Measurements from ENCODE around the gene MACC1. TPM values are rescaled to one million over a fixed set of nuclear protein-coding genes. Genes with fewer than 3 reads are reported as not detected.
"Not testable (repeated sequence)": the region's sequence is repeated elsewhere in the genome, so short reads cannot be mapped to it uniquely, and the experiment has no call there.

The MACC1 gene
- total RNA-seq, 2 experiments from 2014 or later, result 0.18 to 0.20 TPM

DNA sequence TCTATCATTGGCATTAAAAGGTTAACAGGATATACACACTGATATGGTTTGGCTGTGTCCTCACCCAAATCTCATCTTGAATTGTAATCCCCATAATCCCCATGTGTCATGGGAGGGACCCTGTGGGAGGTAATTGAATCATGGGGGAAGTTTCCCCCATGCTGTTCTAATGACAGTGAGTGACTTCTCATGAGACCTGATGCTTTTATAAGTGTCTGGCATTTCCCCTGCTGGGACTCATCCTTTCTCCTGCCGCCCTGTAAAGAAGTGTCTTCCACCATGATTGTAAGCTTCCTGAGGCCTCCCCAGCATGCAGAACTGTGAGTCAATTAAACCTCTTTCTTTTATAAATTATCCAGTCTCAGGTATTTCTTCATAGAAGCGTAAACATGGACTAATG lies 9.4 kb downstream of the MACC1 start:
- DNase-seq; H3K27ac Mint-ChIP-seq; H3K4me1 Mint-ChIP-seq; CTCF ChIA-PET; H3K27me3 Mint-ChIP-seq; H3K36me3 Mint-ChIP-seq (ENCODE audit: low read depth); H3K4me3 Mint-ChIP-seq; POLR2A ChIA-PET: not testable (repeated sequence)
- peaks cover 20% of the 10 kb centered on the region for H3K9me3 Mint-ChIP-seq

DNA sequence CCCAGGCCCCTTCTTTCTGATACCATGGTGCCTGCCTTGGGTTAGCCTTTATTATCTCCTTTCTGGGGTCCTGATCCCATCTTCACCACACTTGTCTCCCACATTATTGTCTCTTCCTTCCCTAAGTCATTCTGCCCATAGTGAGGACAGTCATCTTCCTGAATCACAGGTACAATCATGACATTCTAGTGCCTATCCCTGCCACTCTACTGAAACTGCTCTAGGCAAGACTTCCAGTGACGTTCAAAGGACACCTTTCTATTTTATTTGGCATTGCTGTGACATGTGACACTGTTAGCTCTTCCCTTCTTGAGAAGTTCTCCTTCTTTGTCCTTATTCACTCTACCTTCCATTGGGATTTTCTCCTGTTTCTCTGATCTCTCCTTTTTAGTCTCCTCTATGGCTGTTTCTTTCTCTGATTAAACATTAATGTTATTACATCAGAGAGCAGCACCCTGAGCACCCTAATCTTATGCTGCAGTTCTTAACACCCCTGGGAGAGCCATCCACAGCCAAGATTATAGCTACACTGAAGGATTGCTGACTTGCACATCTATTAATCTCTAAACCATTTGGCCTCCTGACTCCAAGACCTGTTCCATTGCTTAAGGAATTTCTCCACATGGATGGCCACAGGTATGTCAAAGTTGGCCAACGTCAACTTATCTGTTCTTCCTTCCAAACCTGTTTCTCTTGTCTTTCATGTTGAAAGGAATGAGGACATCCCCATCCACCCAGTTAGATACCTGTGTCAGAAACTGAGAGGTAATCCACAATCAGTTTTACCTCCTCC lies 10.9 kb downstream of the MACC1 start:
- DNase-seq, result no peak
- no peaks in the 10 kb centered on the region for H3K4me1 Mint-ChIP-seq
- ChIA-PET POLR2A (no interaction called here), CTCF (no interaction called here)
- H3K9me3 Mint-ChIP-seq, result peaks cover 20% of the 10 kb centered on the region
- no peak overlapping the region for H3K27ac Mint-ChIP-seq
- no peaks in the 10 kb centered on the region for H3K36me3 Mint-ChIP-seq (ENCODE audit: low read depth)
- no peaks in the 10 kb centered on the region for H3K27me3 Mint-ChIP-seq
- no peak overlapping the region for H3K4me3 Mint-ChIP-seq

DNA sequence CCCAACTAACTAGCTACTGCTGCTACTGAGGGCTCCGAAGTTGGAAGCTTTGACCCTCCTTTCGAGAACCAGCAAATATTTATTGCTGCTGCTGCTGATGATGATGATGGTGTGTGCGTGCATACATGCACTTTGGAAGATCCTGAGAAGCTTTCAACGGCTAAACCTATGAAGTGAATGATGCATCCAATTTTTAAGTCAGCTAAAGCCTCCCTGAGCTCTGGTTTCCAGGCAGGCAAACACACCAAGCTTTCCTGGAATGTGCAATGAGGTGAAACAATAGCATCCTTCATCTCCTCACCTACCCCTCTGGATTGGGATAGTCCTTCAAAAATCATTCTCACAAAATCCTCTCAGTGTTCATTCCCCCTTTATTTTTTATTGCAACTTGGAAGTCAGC lies 13.9 kb downstream of the MACC1 start:
- no peaks in the 10 kb centered on the region for H3K4me1 Mint-ChIP-seq
- no peaks in the 10 kb centered on the region for H3K36me3 Mint-ChIP-seq (ENCODE audit: low read depth)
- POLR2A ChIA-PET, result no interaction called here
- no peaks in the 10 kb centered on the region for H3K27me3 Mint-ChIP-seq
- no peak overlapping the region for H3K27ac Mint-ChIP-seq
- no peak overlapping the region for H3K4me3 Mint-ChIP-seq
- DNase-seq, result no peak
- CTCF ChIA-PET, result interaction anchor here (1.6 kb wide), 1 partner anchor 10 kb away, joined by 4 read pairs; no protein-coding TSS in a partner anchor
- H3K9me3 Mint-ChIP-seq, result peaks cover 6% of the 10 kb centered on the region

DNA sequence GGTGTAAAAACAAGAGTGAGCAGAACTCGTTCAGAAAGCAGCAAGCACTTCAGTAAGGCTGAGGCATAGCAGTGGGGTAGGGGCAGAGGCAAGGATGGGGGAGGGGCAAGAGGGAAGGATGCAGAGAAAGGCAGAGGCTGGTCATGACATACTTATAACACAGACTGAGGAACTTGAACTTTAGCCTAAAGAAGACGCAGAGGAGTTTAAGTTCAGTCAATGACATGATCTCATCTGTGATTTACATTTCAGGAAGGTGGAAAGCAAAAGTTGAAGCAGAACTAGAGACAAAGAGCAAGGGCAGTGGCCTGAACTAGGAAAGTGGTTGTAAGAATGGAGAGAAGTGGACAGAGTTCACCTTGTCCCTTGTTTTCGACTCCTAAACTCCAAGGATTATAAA lies 15.8 kb downstream of the MACC1 start:
- Mint-ChIP-seq H3K4me1 (no peaks in the 10 kb centered on the region), H3K27me3 (no peaks in the 10 kb centered on the region), H3K9me3 (no peaks in the 10 kb centered on the region), H3K27ac (no peak overlapping the region), H3K36me3 (ENCODE audit: low read depth) (no peaks in the 10 kb centered on the region), H3K4me3 (no peak overlapping the region)
- DNase-seq, result no peak
- POLR2A ChIA-PET, result no interaction called here
- CTCF ChIA-PET, result no interaction called here

DNA sequence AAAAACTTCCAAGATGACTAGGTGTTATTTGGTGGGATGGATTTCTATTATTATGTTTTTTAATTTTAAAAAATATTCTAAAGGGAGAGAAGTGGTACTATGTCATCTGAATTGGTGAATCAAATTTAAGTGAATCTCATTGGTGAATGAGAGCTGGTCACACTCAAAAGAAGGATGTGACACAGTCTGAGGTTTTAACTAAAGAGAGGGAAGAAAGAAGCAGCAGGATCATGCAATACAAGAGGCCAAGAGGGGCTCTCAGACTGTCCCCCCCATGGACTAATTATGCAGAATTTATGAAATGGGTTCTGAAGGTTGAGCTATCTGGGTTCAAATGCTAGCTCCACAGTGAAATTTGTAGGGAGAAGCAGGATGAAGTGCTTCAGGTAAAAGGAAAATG lies 16.2 kb downstream of the MACC1 start:
- Mint-ChIP-seq H3K36me3 (ENCODE audit: low read depth) (no peaks in the 10 kb centered on the region), H3K4me3 (no peak overlapping the region), H3K4me1 (no peaks in the 10 kb centered on the region), H3K9me3 (no peaks in the 10 kb centered on the region), H3K27ac (no peak overlapping the region), H3K27me3 (no peaks in the 10 kb centered on the region)
- ChIA-PET CTCF (no interaction called here), POLR2A (no interaction called here)
- no peak for DNase-seq

DNA sequence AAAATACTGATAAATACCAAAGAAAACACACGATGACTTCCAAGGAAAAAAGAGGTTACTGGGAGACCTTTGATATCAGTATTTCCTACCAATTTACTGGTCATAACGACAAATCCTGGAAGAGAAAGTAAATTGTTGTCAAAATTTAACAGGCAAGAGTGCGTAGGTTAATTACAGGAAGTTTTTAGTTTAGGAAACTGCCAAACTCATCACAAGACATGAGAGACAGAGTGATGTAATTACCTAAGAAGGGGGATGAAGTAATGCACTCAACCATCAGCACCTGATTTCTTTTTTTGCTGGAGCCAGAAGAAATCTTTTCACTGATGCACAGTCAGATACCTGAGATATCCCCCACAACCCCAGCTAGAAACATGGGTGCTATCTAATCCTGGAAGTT lies 16.8 kb downstream of the MACC1 start:
- Mint-ChIP-seq H3K4me1 (no peaks in the 10 kb centered on the region), H3K27me3 (no peaks in the 10 kb centered on the region), H3K9me3 (peaks cover 3% of the 10 kb centered on the region), H3K27ac (no peak overlapping the region), H3K36me3 (ENCODE audit: low read depth) (no peaks in the 10 kb centered on the region), H3K4me3 (no peak overlapping the region)
- CTCF ChIA-PET, result no interaction called here
- POLR2A ChIA-PET, result no interaction called here
- no peak for DNase-seq

DNA sequence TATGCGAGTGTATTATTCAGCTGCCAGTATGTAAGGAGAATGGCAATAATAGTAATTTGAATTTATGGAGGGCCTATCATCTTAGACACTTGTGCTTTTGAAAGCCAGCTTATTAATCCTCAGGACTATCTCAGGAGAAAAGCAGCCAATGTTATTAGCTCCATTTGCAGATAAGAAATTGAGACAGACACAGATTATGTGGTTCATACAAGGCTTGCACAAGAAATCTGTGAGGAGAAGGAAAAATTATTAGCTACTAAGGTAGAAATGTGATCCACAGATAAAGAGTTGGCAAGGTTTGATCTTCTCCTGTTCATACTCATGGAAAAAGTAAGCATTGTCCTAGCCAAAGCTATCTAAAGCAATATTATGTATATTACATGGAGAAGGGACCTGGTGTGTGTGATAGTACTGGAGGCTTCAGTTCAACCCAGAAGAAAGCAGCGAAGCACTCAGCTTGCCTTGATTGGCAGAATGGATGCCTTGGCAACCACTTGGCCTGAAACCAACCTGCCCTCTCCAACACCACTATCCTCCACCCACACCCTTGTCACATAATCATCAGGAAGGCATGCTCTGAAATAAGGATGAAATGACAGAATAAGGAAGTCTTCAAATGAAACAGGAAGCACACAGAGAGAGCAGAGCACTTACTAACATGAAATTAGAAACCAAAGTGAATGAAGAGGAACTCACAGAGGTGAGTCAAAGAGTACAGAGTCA lies 18.0 kb downstream of the MACC1 start:
- H3K27ac Mint-ChIP-seq, result no peak overlapping the region
- POLR2A ChIA-PET, result no interaction called here
- CTCF ChIA-PET, result no interaction called here

DNA sequence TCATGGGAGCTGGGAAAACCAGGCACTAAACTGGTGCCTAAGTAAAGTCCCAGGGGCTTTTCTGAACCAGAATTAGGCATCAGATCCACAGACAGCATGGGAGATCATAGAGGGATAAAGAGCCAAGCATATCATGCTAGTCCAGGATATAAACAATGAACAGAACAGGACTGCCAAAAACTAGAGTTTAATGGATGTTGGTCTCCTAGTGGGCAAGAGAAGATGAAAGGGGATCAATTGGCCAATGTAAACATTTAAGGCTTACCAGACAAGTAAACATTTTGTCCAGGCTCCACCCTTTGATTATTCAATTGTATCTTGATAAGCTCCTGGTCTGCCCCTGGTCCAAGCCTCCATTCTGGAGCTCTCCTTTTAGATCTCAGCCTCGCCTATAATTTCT lies 18.9 kb downstream of the MACC1 start:
- Mint-ChIP-seq H3K36me3 (ENCODE audit: low read depth) (no peaks in the 10 kb centered on the region), H3K4me3 (no peak overlapping the region), H3K27ac (no peak overlapping the region), H3K4me1 (no peaks in the 10 kb centered on the region), H3K9me3 (peaks cover 3% of the 10 kb centered on the region), H3K27me3 (no peaks in the 10 kb centered on the region)
- ChIA-PET CTCF (no interaction called here), POLR2A (no interaction called here)
- no peak for DNase-seq

More for the DNA sequence above, 18.0 kb downstream of the MACC1 start:
- Mint-ChIP-seq H3K27me3 (no peaks in the 10 kb centered on the region), H3K4me1 (no peaks in the 10 kb centered on the region), H3K4me3 (no peak overlapping the region), H3K9me3 (peaks cover 3% of the 10 kb centered on the region), H3K36me3 (ENCODE audit: low read depth) (no peaks in the 10 kb centered on the region)
- no peak for DNase-seq

DNA sequence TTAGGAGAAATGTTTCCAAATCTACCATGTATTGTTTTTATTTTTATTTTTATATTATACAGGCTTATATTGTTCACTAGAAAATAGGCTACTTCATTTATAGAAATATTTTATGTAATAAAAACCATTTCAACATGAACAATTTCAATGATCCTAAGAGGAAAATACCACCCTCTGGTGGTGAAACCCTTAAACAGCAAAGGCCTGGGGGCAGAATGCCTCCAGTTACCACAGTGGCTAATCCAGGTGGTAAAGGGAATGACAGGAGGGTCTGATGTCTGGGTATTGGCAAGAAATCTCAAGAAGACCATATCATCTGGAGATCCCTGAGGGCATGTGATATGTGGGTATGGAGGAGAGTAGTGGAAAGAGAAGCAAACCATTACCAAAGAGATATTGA lies 19.3 kb downstream of the MACC1 start:
- Mint-ChIP-seq H3K9me3 (peaks cover 3% of the 10 kb centered on the region), H3K4me1 (no peaks in the 10 kb centered on the region), H3K36me3 (ENCODE audit: low read depth) (no peaks in the 10 kb centered on the region), H3K27me3 (no peaks in the 10 kb centered on the region), H3K4me3 (no peak overlapping the region), H3K27ac (no peak overlapping the region)
- CTCF ChIA-PET, result no interaction called here
- DNase-seq, result no peak
- POLR2A ChIA-PET, result no interaction called here

DNA sequence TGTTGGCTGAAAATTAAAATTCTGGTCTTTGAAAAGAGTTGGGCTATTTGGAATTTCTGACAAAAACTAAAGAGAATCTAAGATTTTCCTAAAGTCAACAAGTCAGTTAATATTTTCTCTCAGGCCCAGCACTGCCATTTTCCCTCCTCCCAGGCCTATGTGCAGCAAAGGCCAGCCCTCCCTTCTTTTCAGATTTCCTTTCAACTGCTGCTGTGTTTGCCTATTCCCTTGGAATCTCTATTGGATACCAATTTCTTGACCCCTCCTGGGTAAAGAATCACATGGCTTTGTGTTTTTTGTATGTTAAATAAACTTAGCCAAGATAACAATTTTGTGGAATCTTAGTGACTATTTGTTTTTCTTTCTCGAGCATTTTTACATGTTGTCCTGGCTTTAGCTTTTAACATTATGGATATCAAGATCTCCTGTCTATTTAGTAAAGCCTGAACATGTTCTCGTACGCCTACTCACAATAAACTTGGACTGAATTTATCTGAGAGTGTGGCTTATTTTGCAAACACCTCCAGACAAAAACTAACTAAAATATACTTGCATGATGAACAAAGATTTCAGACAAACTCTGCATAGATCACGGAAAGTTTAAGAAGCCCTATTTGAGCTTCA lies 19.9 kb downstream of the MACC1 start:
- Mint-ChIP-seq H3K4me1 (no peaks in the 10 kb centered on the region), H3K27me3 (no peaks in the 10 kb centered on the region), H3K4me3 (no peak overlapping the region), H3K9me3 (peaks cover 3% of the 10 kb centered on the region), H3K36me3 (ENCODE audit: low read depth) (no peaks in the 10 kb centered on the region), H3K27ac (no peak overlapping the region)
- ChIA-PET POLR2A (no interaction called here), CTCF (no interaction called here)
- no peak for DNase-seq

DNA sequence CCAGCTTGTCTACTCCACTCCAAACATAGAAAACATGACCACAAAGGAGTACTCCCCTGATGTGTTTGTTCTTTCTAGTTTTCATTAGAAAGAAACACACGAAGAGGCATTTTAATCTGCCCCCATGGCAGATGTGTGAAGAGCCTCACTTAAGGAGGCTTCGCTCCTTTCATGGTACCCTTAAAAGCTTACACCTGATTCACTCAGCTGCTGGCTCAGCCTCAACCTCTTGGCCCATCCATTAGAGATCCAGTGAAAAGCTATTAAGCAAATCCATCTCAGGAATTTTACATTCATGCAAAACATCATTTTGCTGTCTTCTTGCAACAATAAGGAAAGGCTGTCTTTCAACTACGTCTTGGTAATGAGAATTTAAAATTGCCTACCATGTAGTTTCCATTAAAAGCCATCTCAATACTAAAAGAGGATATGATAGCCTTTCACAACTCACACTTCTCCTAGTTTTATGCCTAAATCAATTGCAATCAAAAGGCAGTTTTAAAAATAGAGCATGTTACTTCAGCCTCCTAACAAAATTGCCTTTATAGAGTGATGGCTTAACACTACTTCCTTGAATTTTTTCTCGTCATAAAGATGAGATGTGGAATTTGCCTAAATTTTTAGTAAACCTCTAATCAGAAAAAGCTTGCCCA lies 22.7 kb downstream of the MACC1 start:
- ChIA-PET CTCF (no interaction called here), POLR2A (no interaction called here)
- Mint-ChIP-seq H3K36me3 (ENCODE audit: low read depth) (no peaks in the 10 kb centered on the region), H3K4me3 (no peak overlapping the region), H3K27ac (no peak overlapping the region), H3K4me1 (no peaks in the 10 kb centered on the region), H3K9me3 (peaks cover 4% of the 10 kb centered on the region), H3K27me3 (no peaks in the 10 kb centered on the region)
- no peak for DNase-seq

DNA sequence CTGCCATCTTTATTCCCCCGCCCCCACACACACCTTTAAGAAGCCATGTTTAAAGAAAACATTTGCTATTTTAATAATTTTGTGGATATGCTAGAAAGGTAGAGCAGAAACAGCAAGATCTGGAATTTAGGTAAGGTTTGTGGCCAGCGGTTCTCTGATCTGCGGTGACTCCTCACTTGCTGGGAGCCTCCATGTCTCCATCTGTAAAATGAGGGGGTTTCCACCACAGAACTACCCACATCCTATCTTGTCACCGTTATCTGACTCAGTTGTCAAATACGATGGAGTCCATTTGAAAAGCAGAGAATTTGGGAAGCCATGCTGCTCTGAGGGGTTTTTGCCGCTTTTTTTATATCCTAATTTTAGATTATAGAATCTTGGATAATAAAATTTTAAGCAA lies 23.3 kb downstream of the MACC1 start:
- H3K9me3 Mint-ChIP-seq, result peaks cover 5% of the 10 kb centered on the region
- ChIA-PET CTCF (interaction anchor here (1.1 kb wide), 1 partner anchor 9 kb away, joined by 4 read pairs; no protein-coding TSS in a partner anchor), POLR2A (no interaction called here)
- no peaks in the 10 kb centered on the region for H3K36me3 Mint-ChIP-seq (ENCODE audit: low read depth)
- no peak overlapping the region for H3K27ac Mint-ChIP-seq
- H3K27me3 Mint-ChIP-seq, result no peaks in the 10 kb centered on the region
- H3K4me3 Mint-ChIP-seq, result no peak overlapping the region
- no peaks in the 10 kb centered on the region for H3K4me1 Mint-ChIP-seq
- DNase-seq, result no peak

DNA sequence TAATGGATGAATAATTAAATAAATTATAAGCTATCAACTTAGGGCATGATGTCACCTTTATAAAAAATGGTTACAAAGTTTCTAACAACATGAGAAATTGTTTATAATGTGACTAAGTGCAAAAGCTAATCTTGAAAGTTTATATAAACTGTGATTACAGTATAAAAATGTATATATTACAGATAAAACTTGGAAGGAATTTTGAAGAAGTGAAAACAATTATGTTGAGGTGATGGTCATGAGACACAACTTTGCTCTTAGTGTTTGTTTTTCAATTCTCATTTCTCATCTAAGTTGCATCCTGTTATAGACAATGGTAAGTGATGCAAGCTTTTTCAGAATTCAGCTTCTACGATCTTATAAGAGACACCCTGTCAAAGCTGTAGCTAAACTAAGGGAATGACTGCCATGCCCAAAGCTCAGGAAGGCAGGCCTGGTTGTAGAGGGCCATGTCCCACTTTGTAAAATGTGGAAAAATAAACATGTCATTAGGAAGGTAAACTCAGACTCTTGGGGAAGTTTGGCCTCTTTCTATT lies 23.9 kb downstream of the MACC1 start:
- Mint-ChIP-seq H3K36me3 (ENCODE audit: low read depth) (no peaks in the 10 kb centered on the region), H3K27ac (no peak overlapping the region), H3K4me3 (no peak overlapping the region), H3K4me1 (no peaks in the 10 kb centered on the region), H3K9me3 (peaks cover 5% of the 10 kb centered on the region), H3K27me3 (no peaks in the 10 kb centered on the region)
- no peak for DNase-seq
- ChIA-PET POLR2A (no interaction called here), CTCF (interaction anchor here (1.1 kb wide), 1 partner anchor 10 kb away, joined by 4 read pairs; no protein-coding TSS in a partner anchor)
